OCI-LY1 (cell line): Measurements from ENCODE around the gene CDKAL1.

Experiments
- EZH2 ChIP-seq: fragments of 200-600 bp; sonication (generic), shearing (Covaris generic); IDR thresholded peaks from 2 replicates; pipeline ENCODE4 v1.8.0; 2017; ENCODE audit warnings: borderline replicate concordance, mixed run types, mild to moderate bottlenecking, antibody characterized with exemption, low read length, moderate library complexity, mixed read lengths
- TF ChIP-seq, protein P1 (sequence below): fragments of 200-600 bp; sonication (generic), shearing (Covaris generic); IDR thresholded peaks from 2 replicates; pipeline ENCODE4 v1.5.1; 2017; ENCODE audit warnings: mild to moderate bottlenecking, antibody characterized with exemption, low read length, moderate library complexity, mixed read lengths

GRCh38 chr6:20900389-20901160 is 366.3 kb downstream of the CDKAL1 start:
- TF ChIP-seq, protein P1, sequence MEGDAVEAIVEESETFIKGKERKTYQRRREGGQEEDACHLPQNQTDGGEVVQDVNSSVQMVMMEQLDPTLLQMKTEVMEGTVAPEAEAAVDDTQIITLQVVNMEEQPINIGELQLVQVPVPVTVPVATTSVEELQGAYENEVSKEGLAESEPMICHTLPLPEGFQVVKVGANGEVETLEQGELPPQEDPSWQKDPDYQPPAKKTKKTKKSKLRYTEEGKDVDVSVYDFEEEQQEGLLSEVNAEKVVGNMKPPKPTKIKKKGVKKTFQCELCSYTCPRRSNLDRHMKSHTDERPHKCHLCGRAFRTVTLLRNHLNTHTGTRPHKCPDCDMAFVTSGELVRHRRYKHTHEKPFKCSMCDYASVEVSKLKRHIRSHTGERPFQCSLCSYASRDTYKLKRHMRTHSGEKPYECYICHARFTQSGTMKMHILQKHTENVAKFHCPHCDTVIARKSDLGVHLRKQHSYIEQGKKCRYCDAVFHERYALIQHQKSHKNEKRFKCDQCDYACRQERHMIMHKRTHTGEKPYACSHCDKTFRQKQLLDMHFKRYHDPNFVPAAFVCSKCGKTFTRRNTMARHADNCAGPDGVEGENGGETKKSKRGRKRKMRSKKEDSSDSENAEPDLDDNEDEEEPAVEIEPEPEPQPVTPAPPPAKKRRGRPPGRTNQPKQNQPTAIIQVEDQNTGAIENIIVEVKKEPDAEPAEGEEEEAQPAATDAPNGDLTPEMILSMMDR = no peak
- no peak for TF ChIP-seq EZH2
